Mononuclear cell (primary cell): ENCODE measurements around the gene SULT6B1. TPM values are rescaled to one million over a fixed set of nuclear protein-coding genes. Genes with fewer than 3 reads are reported as not detected.

Source experiments
- H3K27me3 ChIP-seq: 2 replicates; pipeline ENCODE4 v1.6.0; 2011; ENCODE audit warnings: low read length, control low read depth; ENCODE audit not compliant: insufficient read depth
- H3K4me1 ChIP-seq: 2 replicates; pipeline ENCODE4 v1.5.1; 2011; ENCODE audit warnings: mild to moderate bottlenecking, low read length, control low read depth; ENCODE audit not compliant: insufficient read depth
- H3K4me3 ChIP-seq: 2 replicates; pipeline ENCODE4 v1.5.1; 2011; ENCODE audit warnings: mild to moderate bottlenecking, low read length, moderate library complexity
- H3K9me3 ChIP-seq: 2 replicates; pipeline ENCODE4 v1.5.1; 2011; ENCODE audit warnings: low read depth, mild to moderate bottlenecking, control low read depth, low read length
- total RNA-seq: library from RNA; depleted of rRNA; stranded (reverse); fragments of >200 nt; gene quantifications from one replicate; pipeline ENCODE4 v1.2.3, GENCODE V29; 2012

SULT6B1 gene
- total RNA-seq, 1 donor, result not detected

GRCh38 chr2:37143974-37144373 is 44.5 kb downstream of the SULT6B1 start:
- no peaks in the 10 kb centered on the region for H3K4me1 ChIP-seq
- H3K9me3 ChIP-seq, result no peaks in the 10 kb centered on the region
- no peak overlapping the region for H3K4me3 ChIP-seq
- H3K27me3 ChIP-seq, result no peaks in the 10 kb centered on the region

GRCh38 chr2:37142546-37142945 is 45.9 kb downstream of the SULT6B1 start:
- Histone ChIP-seq H3K4me3 (no peak overlapping the region), H3K4me1 (no peaks in the 10 kb centered on the region), H3K9me3 (no peaks in the 10 kb centered on the region), H3K27me3 (no peaks in the 10 kb centered on the region)

- H3K9me3 ChIP-seq, result no peaks in the 10 kb centered on the region
- no peaks in the 10 kb centered on the region for H3K4me1 ChIP-seq
- H3K4me3 ChIP-seq, result no peak overlapping the region
- no peaks in the 10 kb centered on the region for H3K27me3 ChIP-seq
Observed at GRCh38 chr2:37132914-37133313, 55.6 kb downstream of the SULT6B1 start.

- H3K4me1 ChIP-seq, result no peaks in the 10 kb centered on the region
- no peaks in the 10 kb centered on the region for H3K27me3 ChIP-seq
- no peaks in the 10 kb centered on the region for H3K9me3 ChIP-seq
- H3K4me3 ChIP-seq, result no peak overlapping the region
Observed at GRCh38 chr2:37125416-37125815, 63.1 kb downstream of the SULT6B1 start.

GRCh38 chr2:37119157-37119556 is 69.3 kb downstream of the SULT6B1 start:
- H3K4me1 ChIP-seq, result no peaks in the 10 kb centered on the region
- H3K27me3 ChIP-seq, result no peaks in the 10 kb centered on the region
- H3K4me3 ChIP-seq, result no peak overlapping the region
- H3K9me3 ChIP-seq, result no peaks in the 10 kb centered on the region

Other genes with a start within 250 kb of the SULT6B1 start
- gene STRN, start 222.1 kb downstream of the SULT6B1 start, total RNA-seq, result 18.5 TPM
- gene HEATR5B, start 104.3 kb downstream of the SULT6B1 start, total RNA-seq, result 32.5 TPM
- gene GPATCH11, start 104.2 kb downstream of the SULT6B1 start, total RNA-seq, result 7.2 TPM
- gene EIF2AK2, start 31.7 kb downstream of the SULT6B1 start, total RNA-seq, result 40.8 TPM
- gene CEBPZOS, start 7.8 kb upstream of the SULT6B1 start, total RNA-seq, result 19.3 TPM
- gene CEBPZ, start 42.9 kb upstream of the SULT6B1 start, total RNA-seq, result 78.4 TPM
- 19.6 TPM for gene NDUFAF7, start 43.0 kb upstream of the SULT6B1 start, total RNA-seq
- 67.9 TPM for gene PRKD3, start 136.2 kb upstream of the SULT6B1 start, total RNA-seq
- 49.5 TPM for gene QPCT, start 156.0 kb upstream of the SULT6B1 start, total RNA-seq